Measurements from ENCODE around the gene RAB3D.
"Not testable (repeated sequence)": the region's sequence is repeated elsewhere in the genome, so short reads cannot be mapped to it uniquely, and the experiment has no call there.

RAB3D gene

GRCh38 chr19:11339254-11340098, at the start of gene RAB3D:
TSS of gene RAB3D (minus strand) at chr19:11339657. CDS start at chr19:11337399, 2,258 bp downstream.
- DNase-seq (ENCODE audit: low spot score) = peak; percentile 95

DNA sequence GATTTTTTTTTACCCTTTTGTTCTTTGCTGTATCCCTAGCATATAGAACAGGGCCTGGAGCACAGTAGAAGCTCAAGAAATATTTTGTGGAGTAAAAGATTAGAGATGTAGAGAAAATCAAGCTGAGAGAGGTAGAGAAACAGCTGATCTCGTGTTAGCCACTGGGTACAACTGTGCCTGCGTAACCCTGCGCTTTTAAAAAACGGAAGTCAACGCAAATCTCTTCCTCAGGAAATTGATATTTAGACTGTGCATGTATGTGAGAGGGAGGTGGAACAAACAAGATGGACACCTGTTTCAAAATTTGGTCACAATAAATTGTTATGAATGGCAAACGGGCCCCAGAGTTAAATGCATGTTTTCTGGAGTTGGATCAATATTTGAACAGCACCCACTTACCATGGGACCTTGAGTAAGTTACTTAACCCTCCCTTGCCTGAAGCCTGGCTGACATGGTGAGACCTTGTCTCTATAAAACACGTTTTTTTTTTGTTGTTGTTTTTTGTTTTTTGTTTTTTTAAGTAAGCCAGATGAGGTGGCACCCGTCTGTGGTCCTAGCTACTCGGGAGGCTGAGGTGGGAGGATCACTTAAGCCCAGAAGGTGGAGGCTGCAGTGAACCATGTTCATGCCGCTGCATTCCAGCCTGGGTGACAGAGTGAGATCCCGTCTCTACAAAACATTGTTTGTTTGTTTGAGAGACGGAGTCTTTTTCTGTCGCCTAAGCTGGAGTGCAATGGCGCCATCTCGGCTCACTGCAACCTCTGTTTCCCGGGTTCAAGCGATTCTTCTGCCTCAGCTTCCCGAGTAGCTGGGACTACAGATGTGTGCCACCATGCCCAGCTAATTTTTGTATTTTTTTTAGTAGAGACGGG, 47.9 kb upstream of the RAB3D start:
- no peak for DNase-seq (ENCODE audit: low spot score)

DNA sequence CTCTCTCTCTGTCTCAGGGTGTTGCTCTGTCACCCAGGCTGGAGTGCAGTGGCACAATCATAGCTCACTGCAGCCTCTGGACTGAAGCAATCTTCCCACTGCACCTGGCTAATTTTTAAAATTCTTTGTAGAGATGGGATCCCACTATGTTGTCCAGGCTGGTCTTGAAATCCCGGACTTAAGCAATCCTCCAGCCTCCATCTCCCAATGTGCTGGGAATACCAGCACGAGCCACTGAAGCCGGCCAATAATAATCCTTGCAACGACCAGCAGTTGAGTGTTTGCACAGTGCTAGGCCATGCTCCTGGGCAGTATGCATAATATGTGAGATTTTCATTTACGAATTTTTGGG, 45.3 kb upstream of the RAB3D start:
- no peak for DNase-seq (ENCODE audit: low spot score)

DNA sequence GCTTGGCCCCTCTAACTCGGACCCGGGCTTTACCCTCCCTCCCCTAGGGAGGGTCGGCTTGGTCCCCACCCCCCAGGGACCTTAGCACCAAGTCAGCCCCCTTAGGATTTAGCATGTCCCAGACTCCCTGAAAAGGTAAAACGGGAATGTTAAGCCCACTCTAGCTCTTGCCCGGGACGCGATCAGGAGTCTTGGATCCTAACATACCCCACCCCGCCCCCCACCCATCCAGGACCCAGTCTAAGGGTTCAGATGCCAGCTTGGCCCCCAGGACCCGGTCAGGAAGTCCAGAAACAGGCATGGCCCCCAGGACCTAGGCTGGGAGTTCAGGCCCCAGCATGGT, 44.2 kb upstream of the RAB3D start:
- DNase-seq (ENCODE audit: low spot score) = no peak

DNA sequence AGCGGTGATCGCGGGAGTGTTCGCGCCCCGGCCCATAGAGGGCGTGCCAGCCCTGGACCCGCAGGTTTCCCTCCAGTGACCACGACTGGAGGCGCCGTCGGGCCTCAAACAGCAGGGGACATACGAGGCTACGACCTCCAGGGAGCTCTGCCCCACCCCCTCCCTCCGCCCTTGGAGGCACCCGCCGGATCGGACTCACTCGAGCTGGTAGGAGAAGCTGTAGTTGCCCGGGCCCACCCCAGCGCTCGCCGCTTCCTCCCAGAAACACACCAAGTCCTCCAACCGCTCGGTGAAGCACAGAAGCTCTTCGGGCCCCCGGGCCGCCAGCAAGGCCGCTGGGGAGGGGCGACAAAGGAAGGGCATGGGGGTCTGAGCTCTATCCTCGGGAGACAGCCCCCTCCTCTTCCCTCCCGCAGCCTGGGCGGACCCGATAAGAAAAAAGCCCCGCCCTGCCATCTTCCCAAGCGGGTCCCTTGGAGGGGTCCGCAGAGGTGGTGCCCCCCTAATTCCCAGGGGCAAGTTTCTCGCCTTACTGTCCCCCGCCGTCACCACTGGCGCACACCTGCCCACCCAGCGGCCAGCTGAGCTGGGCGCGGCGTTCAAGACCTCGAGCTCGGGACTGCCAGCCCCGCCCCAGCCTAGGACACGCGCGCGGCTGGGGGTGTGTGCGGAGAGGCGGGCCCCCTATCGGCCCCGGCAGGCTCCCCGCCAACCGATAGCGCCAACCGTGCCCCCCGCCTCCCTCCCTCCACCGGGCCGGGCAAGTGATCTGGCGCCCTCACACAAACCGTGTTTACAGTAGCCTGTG, 43.6 kb upstream of the RAB3D start:
- DNase-seq (ENCODE audit: low spot score) = no peak

DNA sequence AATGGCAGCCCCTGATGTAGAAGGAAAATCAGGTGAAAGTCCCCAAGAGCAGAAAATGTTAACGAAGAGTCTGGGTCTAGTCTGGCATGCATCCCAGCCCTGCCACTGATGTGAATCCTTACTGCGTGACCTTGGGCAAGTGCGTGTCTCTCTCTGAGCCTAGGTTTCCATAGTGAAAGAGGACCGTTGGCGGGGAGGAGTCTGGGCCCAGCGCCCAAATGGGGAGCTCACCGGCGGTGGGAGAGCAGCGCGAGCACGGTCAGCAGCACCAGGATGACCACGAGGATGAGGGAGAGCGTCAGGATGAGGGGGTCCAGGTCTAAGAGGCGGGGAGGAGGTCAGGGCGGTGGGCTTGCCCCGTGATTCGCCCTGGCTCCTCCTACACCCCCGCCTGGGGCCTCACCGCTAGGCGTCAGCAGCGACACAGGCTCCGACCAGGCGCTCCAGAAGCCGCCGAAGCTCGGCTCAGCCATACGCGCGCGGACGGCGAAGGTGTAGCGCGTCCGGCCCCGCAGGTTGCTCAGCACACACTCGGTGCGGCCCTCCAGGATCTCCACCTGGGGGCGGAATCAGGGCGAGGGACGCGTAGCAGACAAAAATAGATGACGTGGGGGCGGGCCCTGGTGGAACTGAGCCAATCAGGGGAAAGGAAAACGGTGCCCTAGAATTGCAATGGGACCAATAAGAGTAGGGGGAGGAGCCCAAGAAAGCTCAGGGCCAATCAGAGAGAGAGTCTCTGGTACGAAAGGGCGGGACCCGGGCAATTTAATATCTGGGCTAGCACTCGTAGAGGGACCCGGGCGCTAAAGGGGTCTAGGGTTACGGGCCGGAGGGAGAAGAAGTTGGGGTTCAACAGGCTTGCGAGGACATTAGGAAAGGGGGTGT, 41.4 kb upstream of the RAB3D start:
- DNase-seq (ENCODE audit: low spot score) = peak; percentile 95

GRCh38 chr19:11379857-11380350, 40.4 kb upstream of the RAB3D start:
- DNase-seq (ENCODE audit: low spot score) = no peak

DNA sequence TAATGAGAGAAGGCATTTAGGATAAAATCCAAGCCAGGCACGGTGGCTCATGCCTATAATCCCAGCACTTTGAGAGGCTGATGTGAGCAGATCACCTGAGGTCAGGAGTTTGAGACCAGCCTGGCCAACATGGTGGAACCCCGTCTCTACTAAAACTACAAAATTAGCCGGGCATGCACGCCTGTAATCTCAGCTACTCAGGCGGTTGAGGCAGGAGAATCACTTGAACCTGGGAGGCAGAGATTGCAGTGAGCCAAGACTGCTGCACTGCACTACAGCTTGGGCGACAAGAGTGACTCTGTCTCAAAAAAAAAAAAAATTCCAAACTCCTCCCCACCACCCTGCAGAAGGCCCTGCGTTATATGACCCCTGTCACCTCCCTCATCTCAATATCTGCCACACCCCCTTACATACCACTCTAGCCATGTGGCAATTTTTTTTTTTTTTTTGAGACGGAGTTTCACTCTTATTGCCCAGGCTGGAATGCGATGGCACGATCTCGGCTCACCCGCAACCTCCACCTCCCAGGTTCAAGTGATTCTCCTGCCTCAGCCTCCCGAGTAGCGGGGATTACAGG, 39.9 kb upstream of the RAB3D start:
- DNase-seq (ENCODE audit: low spot score) = not testable (repeated sequence)

GRCh38 chr19:11378319-11379189, 39.1 kb upstream of the RAB3D start:
- peak; percentile 70 for DNase-seq (ENCODE audit: low spot score)

DNA sequence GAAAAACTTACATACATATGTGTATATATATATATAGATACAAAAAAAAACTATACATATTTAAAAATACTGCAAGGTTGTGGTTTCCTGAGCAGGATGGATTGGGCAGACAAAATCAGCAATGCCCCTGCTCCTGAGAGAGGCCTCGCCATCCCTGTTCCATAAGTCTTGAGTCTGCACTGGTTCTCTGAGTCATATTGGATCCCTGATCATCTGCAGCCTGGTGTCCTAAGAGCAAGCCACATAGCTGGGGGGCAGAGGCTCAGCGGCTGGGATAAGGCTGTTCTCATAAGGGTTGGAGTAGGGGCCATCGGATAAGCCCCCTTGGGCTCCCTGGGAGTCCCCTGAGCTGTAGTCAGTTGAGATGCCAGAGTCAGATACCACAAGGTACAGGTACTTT, 38.3 kb upstream of the RAB3D start:
- DNase-seq (ENCODE audit: low spot score) = no peak

DNA sequence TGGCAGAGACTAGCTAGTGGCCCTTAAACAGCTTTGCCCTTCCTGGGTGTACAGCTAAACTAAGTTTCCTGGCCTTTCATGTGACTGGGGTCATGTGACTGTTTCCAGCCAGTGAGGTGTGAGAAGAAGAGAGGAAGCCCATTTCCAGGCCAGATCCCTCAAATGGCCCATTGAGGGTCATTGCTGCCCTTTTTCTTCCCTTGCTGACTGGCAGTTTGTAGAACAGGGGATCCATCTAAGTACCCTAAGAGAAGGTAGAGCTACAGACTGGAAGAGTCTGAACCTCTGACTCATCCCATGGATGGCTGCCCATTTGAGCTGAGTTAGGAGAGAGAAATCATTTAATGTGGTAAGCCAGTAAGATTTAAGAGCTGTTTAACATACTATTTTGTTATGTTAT, 37.8 kb upstream of the RAB3D start:
- no peak for DNase-seq (ENCODE audit: low spot score)

DNA sequence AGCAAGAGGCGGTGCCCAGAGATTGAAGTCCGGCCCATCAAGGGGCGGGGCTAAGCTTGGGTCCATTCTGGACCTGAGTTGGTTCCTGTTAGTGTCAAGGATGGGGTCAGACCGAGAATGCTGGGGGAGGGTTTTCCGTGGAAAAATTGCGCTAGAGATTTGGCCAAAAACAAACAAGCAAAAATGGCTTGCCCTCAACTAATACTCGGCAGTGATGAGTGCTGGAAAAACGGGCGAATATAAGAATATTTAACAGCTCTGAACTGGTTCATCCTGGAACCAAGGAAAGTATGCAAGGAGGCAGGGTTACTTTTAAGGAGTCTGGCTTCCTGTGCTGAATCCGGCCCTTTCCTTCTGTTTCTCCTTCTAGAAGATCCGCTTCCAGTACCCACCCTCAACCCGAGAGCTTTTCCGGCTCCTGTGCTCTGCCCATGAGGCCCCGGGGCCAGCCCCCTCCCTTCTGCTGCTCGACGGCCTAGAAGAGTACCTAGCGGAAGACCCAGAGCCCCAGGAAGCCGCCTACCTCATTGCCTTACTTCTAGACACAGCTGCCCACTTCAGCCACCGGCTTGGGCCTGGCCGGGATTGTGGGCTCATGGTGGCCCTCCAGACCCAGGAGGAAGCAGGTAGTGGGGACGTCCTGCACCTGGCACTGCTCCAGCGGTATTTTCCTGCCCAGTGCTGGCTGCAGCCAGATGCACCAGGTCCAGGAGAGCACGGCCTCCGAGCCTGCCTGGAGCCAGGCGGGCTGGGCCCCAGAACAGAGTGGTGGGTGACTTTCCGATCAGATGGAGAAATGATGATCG, 35.9 kb upstream of the RAB3D start:
- peak; percentile 67 for DNase-seq (ENCODE audit: low spot score)

- peak; percentile 98 for DNase-seq (ENCODE audit: low spot score)
These were observed 35.1 kb upstream of the RAB3D start, which contains the start of gene SWSAP1 for GRCh38 chr19:11374433-11375142. TSS of gene SWSAP1 (plus strand) at chr19:11374666. CDS start at chr19:11374681, 15 bp downstream.

DNA sequence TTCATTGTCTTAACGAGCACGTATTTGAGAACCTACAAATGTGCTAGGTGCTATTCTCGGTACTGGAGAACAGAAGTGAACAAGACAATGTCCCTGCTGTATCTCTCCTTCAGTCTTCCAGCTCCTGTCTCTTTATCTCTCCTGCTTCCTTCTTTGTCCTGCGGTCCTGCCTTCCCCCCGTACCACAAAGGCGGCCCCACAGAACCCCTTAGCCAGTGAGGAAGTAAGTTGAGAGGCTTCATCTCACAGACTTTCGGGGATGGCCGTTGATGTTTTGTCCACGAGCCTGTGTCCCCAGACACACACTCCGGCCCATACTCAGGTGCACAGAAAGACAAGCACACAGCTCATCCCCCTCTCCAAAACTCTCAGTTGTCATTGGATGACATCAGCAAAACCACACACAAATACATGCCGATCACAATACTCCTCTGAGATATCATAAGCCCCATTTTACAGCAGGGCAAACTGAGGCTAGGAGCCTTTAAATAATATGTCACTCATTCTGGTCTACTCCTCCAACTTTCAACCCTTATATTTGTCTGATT, 34.5 kb upstream of the RAB3D start:
- no peak for DNase-seq (ENCODE audit: low spot score)

GRCh38 chr19:11373166-11373884, 33.9 kb upstream of the RAB3D start:
- DNase-seq (ENCODE audit: low spot score) = no peak

DNA sequence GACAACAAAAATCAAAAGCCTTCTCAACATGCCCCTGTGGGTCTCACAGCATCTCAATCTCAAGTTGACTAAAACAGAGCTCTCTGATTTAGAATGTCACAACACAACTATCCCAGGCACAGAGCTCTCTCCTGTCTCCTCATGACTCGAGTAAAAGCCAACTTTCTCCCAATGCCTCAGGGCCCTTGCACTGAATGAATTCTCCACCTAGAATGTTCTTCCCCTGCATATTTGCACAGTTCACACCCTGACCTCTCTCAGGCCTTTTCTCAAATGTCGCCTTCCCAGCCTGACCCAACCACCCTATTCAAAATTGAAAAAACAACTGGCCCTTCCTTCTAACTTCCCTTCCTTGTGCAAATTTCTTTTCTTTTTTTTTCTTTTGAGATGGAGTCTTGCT, 31.3 kb upstream of the RAB3D start:
- no peak for DNase-seq (ENCODE audit: low spot score)

DNA sequence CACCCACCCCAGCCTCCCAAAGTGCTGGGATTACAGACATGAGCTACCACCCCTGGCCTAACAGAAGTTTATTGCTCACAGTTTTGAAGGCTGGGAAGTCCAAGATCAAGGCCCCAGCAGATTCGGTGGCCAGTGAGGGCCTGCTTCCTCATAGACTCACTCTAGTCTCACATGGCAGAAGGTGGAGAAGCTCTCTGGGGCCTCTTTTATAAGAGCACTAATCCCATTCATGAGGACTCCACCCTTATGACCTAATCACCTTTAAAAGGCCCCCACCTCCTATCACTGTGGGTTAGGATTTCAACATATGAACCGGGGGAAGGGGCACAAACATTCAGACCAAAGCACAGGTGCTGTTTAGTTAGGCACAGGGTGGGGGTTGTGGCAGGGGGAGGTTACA, 28.1 kb upstream of the RAB3D start:
- no peak for DNase-seq (ENCODE audit: low spot score)
